ENCODE results near the gene LINGO1. TPM values are rescaled to one million over a fixed set of nuclear protein-coding genes. Genes with fewer than 3 reads are reported as not detected.

Gene LINGO1
- total RNA-seq, 1 experiment from 2014 or later: 51.3 TPM

GRCh38 chr15:77624868-77625267 is 7.8 kb downstream of the LINGO1 start:
- no peaks in the 10 kb centered on the region for H3K27me3 Mint-ChIP-seq (ENCODE audit: low read depth)
- DNase-seq (ENCODE audit: low spot score) (no peak), ATAC-seq (no peak)
- H3K27ac Mint-ChIP-seq: no peak overlapping the region
- H3K4me3 Mint-ChIP-seq: no peak overlapping the region
- POLR2A ChIA-PET: interaction anchor here (0.7 to 1.5 kb wide), 2 partner anchors 9 to 10 kb away, joined by 3 to 5 read pairs; no protein-coding TSS in a partner anchor
- H3K36me3 Mint-ChIP-seq: 0 out of 2 replicates have a peak, but pooled peaks cover 2% of the 10 kb centered on the region
- peaks cover 89% of the 10 kb centered on the region for H3K4me1 Mint-ChIP-seq
- CTCF ChIA-PET: interaction anchor here (1.2 to 5.4 kb wide), 9 partner anchors 9 to 197 kb away, joined by 3 to 88 read pairs (median 5); partner anchors contain the start of gene LINGO1
- H3K9me3 Mint-ChIP-seq: no peaks in the 10 kb centered on the region
- TF ChIP-seq AFF4 (CRISPR knock-in tag; IDR thresholded peaks at IDR 0.05; ENCODE audit: borderline replicate concordance) (no peak), SP1 (CRISPR knock-in tag; conservative IDR thresholded peaks at IDR 0.05) (no peak), ATF3 (CRISPR knock-in tag; conservative IDR thresholded peaks at IDR 0.05) (no peak), ZNF416 (CRISPR knock-in tag; IDR thresholded peaks at IDR 0.05) (no peak), TEAD4 (CRISPR knock-in tag; IDR thresholded peaks at IDR 0.05) (no peak), RORB (CRISPR knock-in tag; IDR thresholded peaks at IDR 0.05) (no peak), ZNF532 (CRISPR knock-in tag; IDR thresholded peaks at IDR 0.05; ENCODE audit: borderline replicate concordance) (no peak), NR2C2 (CRISPR knock-in tag; IDR thresholded peaks at IDR 0.05) (no peak), ZNF317 (CRISPR knock-in tag; IDR thresholded peaks at IDR 0.05; ENCODE audit: borderline replicate concordance, low read depth) (no peak), USF2 (CRISPR knock-in tag; IDR thresholded peaks at IDR 0.05) (no peak), E2F4 (CRISPR knock-in tag; IDR thresholded peaks at IDR 0.05; ENCODE audit: borderline replicate concordance, low read depth) (no peak), FOXP1 (CRISPR knock-in tag; IDR thresholded peaks at IDR 0.05; ENCODE audit: borderline replicate concordance) (no peak)

- Mint-ChIP-seq H3K4me1 (peaks cover 83% of the 10 kb centered on the region), H3K27ac (peak overlapping the region; percentile 96), H3K36me3 (peaks cover 5% of the 10 kb centered on the region; the same call in 1 of the 2 replicates), H3K27me3 (ENCODE audit: low read depth) (no peaks in the 10 kb centered on the region), H3K9me3 (no peaks in the 10 kb centered on the region), H3K4me3 (peak overlapping the region; percentile 6; the same call in 1 of the 2 replicates)
- ChIA-PET CTCF (interaction anchor here (1.2 to 5.4 kb wide), 15 partner anchors 7 to 277 kb away, joined by 3 to 88 read pairs (median 5); partner anchors contain the start of gene LINGO1), POLR2A (interaction anchor here (1.0 to 1.5 kb wide), 2 partner anchors 10 to 19 kb away, joined by 4 to 5 read pairs; no protein-coding TSS in a partner anchor)
- ATAC-seq (no peak), DNase-seq (ENCODE audit: low spot score) (no peak)
- TF ChIP-seq ZBTB43 (CRISPR knock-in tag; IDR thresholded peaks at IDR 0.05): peak; percentile 79; the same call in 1 of the 2 replicates
- TF ChIP-seq PREB (CRISPR knock-in tag; IDR thresholded peaks at IDR 0.05; ENCODE audit: borderline replicate concordance): no peak
Observed at GRCh38 chr15:77623755-77624524, 8.8 kb downstream of the LINGO1 start.

Measured in WTC11 (cell line).